HG03354 (cell line): ENCODE results near the gene ATF6.

Experiments used
- ATAC-seq: cut with Tn5 transposase; IDR thresholded peaks from one replicate; pipeline ENCODE4 v1.9.1; 2021; ENCODE audit warnings: mild to moderate bottlenecking; ENCODE audit not compliant: unreplicated experiment, poor library complexity, severe bottlenecking

The ATF6 gene

GRCh38 chr1:161983725-161984124 is 217.6 kb downstream of the ATF6 start:
- no peak for ATAC-seq

GRCh38 chr1:161985301-161985822 is 219.2 kb downstream of the ATF6 start:
- ATAC-seq, result no peak

- ATAC-seq, result no peak
These were observed 220.2 kb downstream of the ATF6 start for GRCh38 chr1:161986328-161986727.

GRCh38 chr1:161987303-161987702 is 221.2 kb downstream of the ATF6 start:
- ATAC-seq, result no peak

GRCh38 chr1:161987872-161988271 is 221.8 kb downstream of the ATF6 start:
- no peak for ATAC-seq

- ATAC-seq, result no peak
These were observed 222.3 kb downstream of the ATF6 start for GRCh38 chr1:161988413-161988812.

GRCh38 chr1:161989108-161989507 is 223.0 kb downstream of the ATF6 start:
- no peak for ATAC-seq

- no peak for ATAC-seq
These were observed 223.7 kb downstream of the ATF6 start for GRCh38 chr1:161989786-161990185.

GRCh38 chr1:161993576-161993975 is 227.5 kb downstream of the ATF6 start:
- ATAC-seq, result no peak

GRCh38 chr1:161994175-161994668 is 228.1 kb downstream of the ATF6 start:
- ATAC-seq, result no peak

- ATAC-seq, result no peak
These were observed 231.0 kb downstream of the ATF6 start for GRCh38 chr1:161997152-161997551.

GRCh38 chr1:161998811-161999210 is 232.7 kb downstream of the ATF6 start:
- no peak for ATAC-seq

GRCh38 chr1:161999301-162000052 is 233.4 kb downstream of the ATF6 start:
- ATAC-seq, result no peak

- ATAC-seq, result no peak
These were observed 233.9 kb downstream of the ATF6 start for GRCh38 chr1:162000053-162000420.

- no peak for ATAC-seq
These were observed 237.1 kb downstream of the ATF6 start for GRCh38 chr1:162003061-162003829.

- ATAC-seq, result no peak
These were observed 237.7 kb downstream of the ATF6 start for GRCh38 chr1:162003830-162004215.

- no peak for ATAC-seq
These were observed 238.4 kb downstream of the ATF6 start for GRCh38 chr1:162004441-162004950.

GRCh38 chr1:162006081-162006480 is 240.0 kb downstream of the ATF6 start:
- ATAC-seq, result no peak

GRCh38 chr1:162007466-162007865 is 241.3 kb downstream of the ATF6 start:
- no peak for ATAC-seq

GRCh38 chr1:162008799-162009198 is 242.7 kb downstream of the ATF6 start:
- ATAC-seq, result no peak
